Right renal cortex interstitium (tissue), 3 donors: ENCODE data around the gene SPRR1B. TPM values are rescaled to one million over a fixed set of nuclear protein-coding genes. Genes with fewer than 3 reads are reported as not detected.
"Not testable (repeated sequence)": the region's sequence is repeated elsewhere in the genome, so short reads cannot be mapped to it uniquely, and the experiment has no call there.

Experiments
- DNase-seq, 3 donors: peaks; one replicate each; pipeline ENCODE4 v3.0.0-alpha.2; 2013; ENCODE audit warnings: low read depth in 3 of 3, low spot score in 2 of 3
- polyA plus RNA-seq, 3 donors: library from polyadenylated mRNA; unstranded; fragments of 120-200 nt; gene quantifications; one replicate each; pipeline ENCODE4 v1.2.1, GENCODE V29; 2013; ENCODE audit not compliant: insufficient read length in 3 of 3

Gene SPRR1B
- polyA plus RNA-seq, 3 donors = not detected

DNA sequence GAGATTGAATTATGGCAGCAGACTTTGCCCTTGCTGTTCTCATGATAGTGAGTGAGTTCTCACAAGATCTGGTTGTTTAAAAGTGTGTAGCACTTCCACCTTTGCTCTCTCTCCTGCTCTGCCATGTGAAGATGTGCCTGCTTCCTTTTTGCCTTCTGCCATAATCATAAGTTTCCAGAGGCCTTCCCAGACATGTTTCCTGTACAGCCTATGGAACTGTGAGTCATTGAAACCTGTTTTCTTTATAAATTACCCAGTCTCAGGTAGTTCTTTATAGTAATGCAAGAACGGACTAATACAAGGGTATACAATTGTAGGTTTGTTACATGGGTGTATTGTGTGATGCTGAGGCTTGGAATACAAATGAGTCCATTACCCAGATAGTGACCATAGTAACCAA is 4.2 kb downstream of the SPRR1B start:
- no peak for DNase-seq

DNA sequence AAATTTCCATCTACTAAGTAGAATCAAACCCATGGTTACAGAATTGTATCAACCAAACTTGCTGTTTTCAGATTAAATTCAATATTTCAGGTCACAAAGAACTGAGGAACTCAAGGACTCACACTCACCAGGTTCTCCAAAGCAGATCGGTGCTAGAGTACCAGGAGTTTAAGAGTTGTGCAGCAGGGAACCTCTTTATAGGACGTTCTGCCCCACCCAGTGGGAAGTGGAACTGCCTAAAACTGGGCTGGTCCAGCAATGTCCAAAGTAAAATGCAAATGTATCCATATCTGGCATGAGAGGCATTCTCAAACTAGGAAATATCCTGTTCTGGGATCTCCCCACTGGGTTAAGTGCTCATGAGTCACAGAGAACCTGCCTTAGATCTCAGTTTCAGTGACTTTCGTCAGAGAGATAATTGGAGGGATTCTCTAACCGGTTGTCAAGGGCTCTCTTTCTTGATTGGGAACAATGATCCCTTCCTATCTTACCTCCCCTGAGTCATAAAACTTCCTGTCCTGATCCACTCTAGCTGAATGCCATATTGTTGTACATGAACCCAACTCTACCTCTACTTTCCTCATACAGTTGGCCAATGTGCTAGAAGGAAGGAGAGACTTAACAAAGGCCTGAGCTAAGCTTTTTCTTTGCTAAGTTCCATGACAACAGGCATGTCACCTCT is 10.1 kb downstream of the SPRR1B start, which contains the start of gene SPRR2D:
Gene SPRR2D (minus strand): TSS at position 171 of the 682 bp plus-strand sequence. CDS start 774 bp downstream, outside the sequence.
- no peak for DNase-seq

DNA sequence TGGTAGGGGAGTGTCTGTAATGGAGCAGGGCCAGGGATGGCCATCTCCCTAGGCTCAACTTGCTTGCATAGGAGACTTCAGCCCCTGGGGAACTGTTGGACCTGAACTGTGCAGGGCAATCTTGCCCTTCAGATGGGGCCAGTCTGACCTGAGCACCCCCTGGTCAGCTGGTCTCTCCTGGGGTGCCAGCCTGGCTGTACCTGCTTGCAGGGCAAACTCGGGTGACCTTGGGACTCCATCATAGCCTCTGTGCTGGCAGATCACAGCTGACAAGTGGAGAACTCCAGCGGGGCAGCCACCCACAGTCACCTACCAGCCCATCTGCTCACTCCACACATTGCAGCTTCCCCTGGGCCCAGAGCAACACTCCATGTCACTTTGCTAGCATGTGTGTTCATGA is 18.2 kb downstream of the SPRR1B start:
- no peak for DNase-seq

DNA sequence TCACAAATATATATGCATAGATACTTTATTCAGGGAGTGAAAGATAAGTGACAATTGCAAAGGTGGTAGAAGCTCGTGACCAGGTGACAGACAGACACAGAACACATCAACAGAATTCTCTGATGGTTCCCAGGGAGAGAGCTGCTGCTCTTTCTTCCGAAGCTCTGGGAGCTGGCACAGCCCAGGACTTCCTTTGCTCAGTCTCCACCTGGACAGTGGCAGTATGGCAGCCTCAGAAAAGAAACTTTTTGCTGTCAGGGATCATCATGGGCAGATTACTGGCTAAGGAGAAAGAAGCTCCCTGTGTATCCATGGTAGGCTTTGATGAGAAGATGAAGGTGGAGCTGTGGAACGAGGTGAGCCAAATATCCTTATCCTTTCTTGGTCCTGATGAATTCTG is 25.1 kb downstream of the SPRR1B start:
- not testable (repeated sequence) for DNase-seq

GRCh38 chr1:153057375-153057774 is 26.4 kb downstream of the SPRR1B start, which contains the start of gene SPRR2A:
TSS of gene SPRR2A (minus strand) at chr1:153057512. CDS start at chr1:153056735, 777 bp downstream.
- no peak for DNase-seq

DNA sequence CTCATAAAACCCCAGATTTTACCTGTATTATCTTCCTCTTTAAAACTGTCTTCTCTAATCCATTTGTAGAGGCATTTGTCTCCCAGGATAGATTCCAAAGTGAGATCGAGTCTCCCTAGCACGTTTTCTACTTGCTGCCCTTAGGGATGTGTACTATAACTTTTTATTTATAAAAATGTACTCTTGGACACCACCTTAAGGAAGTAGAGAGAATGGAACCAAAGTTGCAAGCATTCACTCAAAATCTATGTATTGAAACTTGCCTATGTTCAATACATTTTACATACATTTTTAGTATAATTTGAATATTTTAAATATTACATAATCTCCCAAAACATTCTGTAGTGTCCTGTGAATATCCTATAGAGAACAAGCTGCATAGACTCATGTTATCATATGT is 27.2 kb downstream of the SPRR1B start:
- DNase-seq = no peak

DNA sequence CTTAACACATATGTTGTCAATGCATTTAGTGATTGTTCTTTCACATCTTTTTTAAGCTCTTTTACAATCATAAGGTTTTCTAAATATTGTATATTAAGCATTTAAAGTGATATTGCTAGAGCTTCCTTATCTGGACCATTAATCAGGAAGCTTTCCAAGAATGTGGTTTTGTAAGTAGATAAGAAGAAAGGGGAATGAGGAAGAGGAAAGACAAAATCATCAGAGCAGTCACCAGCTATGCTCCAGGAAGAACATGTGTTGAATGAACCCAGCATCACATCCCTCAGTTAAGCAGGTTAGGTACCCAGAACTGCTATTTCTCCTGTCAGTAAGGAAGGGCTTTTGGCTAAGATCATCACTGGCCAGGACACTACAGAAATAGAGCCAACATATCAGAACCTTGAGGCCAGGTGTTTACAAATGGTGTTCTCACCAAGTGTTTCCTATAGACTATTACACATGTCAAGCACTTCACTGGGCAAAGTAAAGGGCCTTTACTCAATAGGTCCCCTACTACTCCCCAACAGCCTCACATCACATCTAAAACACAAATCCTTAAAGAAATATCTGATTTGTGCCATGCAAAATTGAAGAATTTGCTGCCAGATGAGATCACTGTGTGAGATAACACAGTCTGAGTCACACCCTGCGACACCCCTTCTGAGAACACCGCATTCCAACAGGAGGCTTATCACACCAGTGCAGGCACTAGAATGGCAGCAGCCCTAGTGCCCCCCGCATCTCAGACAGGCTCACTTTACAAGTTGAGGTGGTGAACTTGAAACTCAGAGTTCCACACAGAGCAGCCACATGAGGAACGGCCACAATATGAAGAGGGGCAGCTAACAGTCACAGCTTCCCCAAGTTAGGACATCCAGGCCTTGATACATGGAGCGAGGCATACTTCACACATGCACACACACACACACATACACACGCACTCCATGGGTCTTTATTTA is 28.1 kb downstream of the SPRR1B start:
- no peak for DNase-seq

GRCh38 chr1:153070243-153070642 is 39.2 kb downstream of the SPRR1B start:
- no peak for DNase-seq

- no peak for DNase-seq
Observed at GRCh38 chr1:153071511-153071910, 40.5 kb downstream of the SPRR1B start, which contains the start of gene SPRR2B. TSS of gene SPRR2B (minus strand) at chr1:153071611. CDS start at chr1:153070839, 772 bp downstream.

- DNase-seq = no peak
Observed at GRCh38 chr1:153072806-153073726, 42.1 kb downstream of the SPRR1B start.

GRCh38 chr1:153081736-153082135 is 50.7 kb downstream of the SPRR1B start:
- no peak for DNase-seq

Other genes starting within 250 kb of the SPRR1B start
- not detected for gene LCE1E, start 244.9 kb upstream of the SPRR1B start, polyA plus RNA-seq
- gene LCE1D, start 234.5 kb upstream of the SPRR1B start, polyA plus RNA-seq = not detected
- not detected for gene LCE1C, start 224.6 kb upstream of the SPRR1B start, polyA plus RNA-seq
- not detected for gene LCE1B, start 219.2 kb upstream of the SPRR1B start, polyA plus RNA-seq
- gene LCE1A, start 203.7 kb upstream of the SPRR1B start, polyA plus RNA-seq = not detected
- not detected for gene LCE6A, start 188.3 kb upstream of the SPRR1B start, polyA plus RNA-seq
- gene LCE7A, start 171.2 kb upstream of the SPRR1B start, polyA plus RNA-seq = not detected
- gene SMCP, start 152.9 kb upstream of the SPRR1B start, polyA plus RNA-seq = not detected
- under 1 TPM in 2 of 3 donors, not detected in 1; 0.21 to 0.42 TPM for gene IVL, start 122.7 kb upstream of the SPRR1B start, polyA plus RNA-seq
- not detected for gene SPRR5, start 84.0 kb upstream of the SPRR1B start, polyA plus RNA-seq
- not detected for gene SPRR4, start 60.6 kb upstream of the SPRR1B start, polyA plus RNA-seq
- not detected for gene SPRR1A, start 47.1 kb upstream of the SPRR1B start, polyA plus RNA-seq
- under 1 TPM in 1 of 3 donors, not detected in 2; 0.21 TPM for gene SPRR3, start 29.5 kb upstream of the SPRR1B start, polyA plus RNA-seq
- not detected for gene SPRR2D, start 9.9 kb downstream of the SPRR1B start, polyA plus RNA-seq
- not detected for gene SPRR2A, start 26.3 kb downstream of the SPRR1B start, polyA plus RNA-seq
- gene SPRR2B, start 40.4 kb downstream of the SPRR1B start, polyA plus RNA-seq = not detected
- not detected for gene SPRR2E, start 63.3 kb downstream of the SPRR1B start, polyA plus RNA-seq
- gene SPRR2F, start 82.3 kb downstream of the SPRR1B start, polyA plus RNA-seq = not detected
- gene SPRR2G, start 119.7 kb downstream of the SPRR1B start, polyA plus RNA-seq = not detected
- gene LELP1, start 172.2 kb downstream of the SPRR1B start, polyA plus RNA-seq = not detected
- not detected for gene PRR9, start 186.4 kb downstream of the SPRR1B start, polyA plus RNA-seq
- not detected for gene LORICRIN, start 228.5 kb downstream of the SPRR1B start, polyA plus RNA-seq